ENCODE data around the gene MBP.

DNA sequence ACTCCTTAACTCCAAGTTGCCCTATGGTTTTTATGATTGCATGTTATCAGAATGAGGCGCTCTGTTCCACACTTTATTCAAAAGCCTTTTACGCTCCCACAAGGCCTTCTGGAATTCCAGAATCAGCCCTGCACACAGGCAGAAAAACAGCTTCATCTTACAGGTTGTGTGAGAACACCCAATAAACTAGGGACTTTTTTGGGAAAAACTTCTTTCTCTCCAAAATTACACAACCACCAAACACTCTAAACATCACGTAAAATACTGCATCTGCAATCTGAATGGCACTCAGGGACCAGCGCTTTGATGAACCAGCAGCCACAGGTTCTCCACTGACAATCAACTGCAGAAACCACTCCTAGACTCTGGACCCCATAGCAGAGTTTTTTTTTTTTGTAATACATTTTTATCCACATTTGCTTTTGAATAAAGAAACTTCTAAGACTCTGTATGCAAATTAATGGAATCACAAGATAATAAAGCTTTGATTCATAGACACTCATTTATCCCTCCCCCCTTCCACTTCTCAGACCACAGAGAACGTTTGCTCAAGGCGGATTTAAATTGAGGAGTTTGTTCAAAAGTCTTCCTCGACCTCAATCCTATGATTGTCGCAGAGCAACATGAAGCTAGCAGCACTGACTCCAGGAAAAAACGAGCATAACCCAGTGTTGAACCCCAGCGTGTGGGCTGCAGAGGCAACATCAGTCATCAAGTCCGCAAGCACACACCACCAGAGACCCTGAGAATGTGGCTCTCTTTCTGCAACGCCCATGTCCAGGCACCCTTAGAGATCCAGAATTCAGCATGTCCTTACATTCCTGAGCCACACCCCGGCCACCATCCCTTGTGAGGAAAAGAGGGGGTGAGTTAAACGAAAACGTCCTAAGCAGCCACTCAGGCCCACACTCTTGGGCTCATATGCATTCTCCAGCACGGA lies 116.5 kb downstream of the MBP start:
- TF ChIP-seq, protein P1, sequence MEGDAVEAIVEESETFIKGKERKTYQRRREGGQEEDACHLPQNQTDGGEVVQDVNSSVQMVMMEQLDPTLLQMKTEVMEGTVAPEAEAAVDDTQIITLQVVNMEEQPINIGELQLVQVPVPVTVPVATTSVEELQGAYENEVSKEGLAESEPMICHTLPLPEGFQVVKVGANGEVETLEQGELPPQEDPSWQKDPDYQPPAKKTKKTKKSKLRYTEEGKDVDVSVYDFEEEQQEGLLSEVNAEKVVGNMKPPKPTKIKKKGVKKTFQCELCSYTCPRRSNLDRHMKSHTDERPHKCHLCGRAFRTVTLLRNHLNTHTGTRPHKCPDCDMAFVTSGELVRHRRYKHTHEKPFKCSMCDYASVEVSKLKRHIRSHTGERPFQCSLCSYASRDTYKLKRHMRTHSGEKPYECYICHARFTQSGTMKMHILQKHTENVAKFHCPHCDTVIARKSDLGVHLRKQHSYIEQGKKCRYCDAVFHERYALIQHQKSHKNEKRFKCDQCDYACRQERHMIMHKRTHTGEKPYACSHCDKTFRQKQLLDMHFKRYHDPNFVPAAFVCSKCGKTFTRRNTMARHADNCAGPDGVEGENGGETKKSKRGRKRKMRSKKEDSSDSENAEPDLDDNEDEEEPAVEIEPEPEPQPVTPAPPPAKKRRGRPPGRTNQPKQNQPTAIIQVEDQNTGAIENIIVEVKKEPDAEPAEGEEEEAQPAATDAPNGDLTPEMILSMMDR (conservative IDR thresholded peaks at IDR 0.05; ENCODE audit: low read depth, low read length) = no peak
- TF ChIP-seq EZH2phosphoT487 (IDR thresholded peaks at IDR 0.05; ENCODE audit: borderline replicate concordance, low read length) (no peak), EZH2 (IDR thresholded peaks at IDR 0.05; ENCODE audit: low read length, unreplicated experiment) (no peak)

All from PC-3 (cell line).